Activated CD4-positive, alpha-beta memory T cell treated with anti-CD3 and anti-CD28 coated beads, Interleukin-2, amount 10 ng/mL, durations not matched to agents 7 days and 5 days (primary cell): Measurements from ENCODE around the gene LZIC. TPM values are rescaled to one million over a fixed set of nuclear protein-coding genes. Genes with fewer than 3 reads are reported as not detected.
"Not testable (repeated sequence)": the region's sequence is repeated elsewhere in the genome, so short reads cannot be mapped to it uniquely, and the experiment has no call there.

ENCODE experiments used
- CTCF ChIA-PET: fragments of 350-600 bp; sonication (Branson Sonifier 250); formaldehyde crosslinking; loops from one replicate; lab custom pipeline; 2021; ENCODE audit warnings: antibody characterized with exemption, inconsistent platforms; lab: Charles Lee
- POLR2A ChIA-PET: fragments of 350-600 bp; sonication (Branson Sonifier 250); formaldehyde crosslinking; loops from one replicate; lab custom pipeline; 2021; ENCODE audit warnings: antibody characterized with exemption; lab: Charles Lee
- DNase-seq: peaks from one replicate; pipeline ENCODE4 v3.0.0-alpha.2; 2020
- H3K27ac Mint-ChIP-seq: one replicate; pipeline ENCODE4 v1.8.0; 2021; ENCODE audit warnings: mild to moderate bottlenecking, mixed read lengths
- H3K27me3 Mint-ChIP-seq: one replicate; pipeline ENCODE4 v1.8.0; 2021; ENCODE audit warnings: mixed read lengths
- H3K36me3 Mint-ChIP-seq: one replicate; pipeline ENCODE4 v1.8.0; 2021; ENCODE audit warnings: low read depth, mixed read lengths
- H3K4me1 Mint-ChIP-seq: one replicate; pipeline ENCODE4 v1.8.0; 2021; ENCODE audit warnings: mixed read lengths
- H3K4me3 Mint-ChIP-seq: one replicate; pipeline ENCODE4 v1.8.0; 2021; ENCODE audit warnings: mild to moderate bottlenecking, mixed read lengths
- H3K9me3 Mint-ChIP-seq: one replicate; pipeline ENCODE4 v1.8.0; 2021; ENCODE audit warnings: mixed read lengths
- total RNA-seq, 2 experiments: library from RNA; stranded (reverse); gene quantifications; one replicate each; pipeline ENCODE4 v1.2.3, GENCODE V29; 2021

LZIC gene
- total RNA-seq, 2 experiments from 2014 or later: 25.2 to 26.5 TPM

DNA sequence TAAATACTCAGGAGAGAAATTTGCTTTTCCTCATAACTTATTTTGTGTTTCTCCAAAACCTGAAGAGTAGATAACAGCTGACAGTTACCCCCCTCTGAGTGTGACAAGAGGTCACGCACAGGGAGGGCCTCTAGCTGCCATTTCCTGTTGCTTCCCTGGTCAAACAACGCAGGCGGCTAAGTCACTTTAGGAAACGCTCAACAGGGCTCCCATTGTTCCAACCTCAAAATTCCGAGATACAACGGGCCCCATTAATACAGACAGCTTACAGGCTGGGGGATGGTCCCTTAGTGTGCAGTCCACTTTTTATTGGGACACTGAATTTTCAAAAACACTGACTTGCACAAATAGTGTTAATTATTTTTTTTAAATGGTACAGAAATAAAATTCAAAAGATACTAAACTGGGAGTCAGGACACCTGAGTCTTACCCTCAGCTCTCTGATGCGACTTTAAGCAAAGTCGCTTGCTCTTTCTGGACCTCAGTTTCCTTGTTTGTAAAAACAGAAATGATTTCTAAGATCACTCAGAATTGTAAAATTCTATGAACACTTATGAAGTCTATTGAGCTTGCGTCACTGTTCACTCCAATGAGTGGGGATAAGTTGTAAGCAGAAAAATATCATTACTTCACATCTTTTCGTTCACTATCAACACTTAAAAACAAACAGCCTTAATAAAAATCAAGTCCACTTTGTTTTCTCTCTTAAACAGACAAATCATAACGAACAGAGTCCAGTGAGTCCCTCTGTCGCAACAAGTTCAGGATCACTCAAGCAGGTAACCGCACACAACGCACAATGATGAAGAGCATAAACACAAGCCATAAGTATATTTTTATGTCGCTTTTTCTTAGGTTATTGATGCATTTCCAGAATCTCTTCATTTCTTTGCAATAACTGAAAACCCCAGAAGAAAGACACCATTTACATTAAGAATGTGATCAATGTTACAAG is 13.5 kb downstream of the LZIC start:
- H3K9me3 Mint-ChIP-seq: no peaks in the 10 kb centered on the region
- H3K36me3 Mint-ChIP-seq: peaks cover 12% of the 10 kb centered on the region
- no peaks in the 10 kb centered on the region for H3K4me1 Mint-ChIP-seq
- CTCF ChIA-PET: interaction anchor here (1.3 kb wide), 1 partner anchor 58 kb away, joined by 3 read pairs; no protein-coding TSS in a partner anchor
- H3K27ac Mint-ChIP-seq: no peak overlapping the region
- no peaks in the 10 kb centered on the region for H3K27me3 Mint-ChIP-seq
- no peak for DNase-seq
- POLR2A ChIA-PET: no interaction called here
- H3K4me3 Mint-ChIP-seq: no peak overlapping the region

GRCh38 chr1:9927259-9927658 is 15.9 kb downstream of the LZIC start:
- DNase-seq: no peak
- Mint-ChIP-seq H3K4me1 (no peaks in the 10 kb centered on the region), H3K27me3 (no peaks in the 10 kb centered on the region), H3K9me3 (no peaks in the 10 kb centered on the region), H3K4me3 (no peak overlapping the region), H3K36me3 (peaks cover 4% of the 10 kb centered on the region), H3K27ac (no peak overlapping the region)
- ChIA-PET POLR2A (interaction anchor here (1.0 kb wide), 1 partner anchor 472 kb away, joined by 3 read pairs; the partner anchor contains the start of gene PGD), CTCF (interaction anchor here (0.6 kb wide), 1 partner anchor 136 kb away, joined by 4 read pairs; no protein-coding TSS in a partner anchor)

GRCh38 chr1:9922342-9922741 is 20.8 kb downstream of the LZIC start:
- Mint-ChIP-seq H3K9me3 (no peaks in the 10 kb centered on the region), H3K27ac (no peak overlapping the region), H3K27me3 (no peaks in the 10 kb centered on the region), H3K4me1 (peaks cover 3% of the 10 kb centered on the region), H3K36me3 (peaks cover 4% of the 10 kb centered on the region), H3K4me3 (no peak overlapping the region)
- ChIA-PET POLR2A (interaction anchor here (1.1 kb wide), 1 partner anchor 21 kb away, joined by 3 read pairs; the partner anchor contains the start of genes LZIC and NMNAT1), CTCF (no interaction called here)
- no peak for DNase-seq

GRCh38 chr1:9920606-9921005 is 22.6 kb downstream of the LZIC start:
- ChIA-PET POLR2A (no interaction called here), CTCF (interaction anchor here (0.6 kb wide), 1 partner anchor 101 kb away, joined by 3 read pairs; no protein-coding TSS in a partner anchor)
- no peak overlapping the region for H3K27ac Mint-ChIP-seq
- H3K9me3 Mint-ChIP-seq: no peaks in the 10 kb centered on the region
- DNase-seq: no peak
- peaks cover 3% of the 10 kb centered on the region for H3K4me1 Mint-ChIP-seq
- no peak overlapping the region for H3K4me3 Mint-ChIP-seq
- H3K27me3 Mint-ChIP-seq: no peaks in the 10 kb centered on the region
- no peaks in the 10 kb centered on the region for H3K36me3 Mint-ChIP-seq

DNA sequence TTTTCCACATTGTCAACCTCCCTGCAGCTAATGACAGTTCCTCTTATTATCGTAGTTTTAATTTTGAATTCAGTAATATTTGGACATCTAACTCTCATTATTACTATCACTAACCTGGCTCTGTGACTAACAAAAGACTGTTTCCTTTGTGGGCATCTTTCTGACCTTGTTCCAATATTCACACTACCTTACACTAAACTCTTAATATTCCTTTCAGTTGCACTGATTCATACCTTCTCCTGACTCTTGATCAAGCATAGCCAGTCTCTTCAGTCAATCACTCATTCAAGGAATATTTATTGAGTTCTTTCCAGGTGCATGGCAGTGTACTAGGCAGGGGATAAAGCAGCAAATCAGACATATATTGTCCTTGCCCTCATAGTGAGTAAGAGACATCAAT is 25.3 kb downstream of the LZIC start:
- Mint-ChIP-seq H3K27me3 (no peaks in the 10 kb centered on the region), H3K36me3 (no peaks in the 10 kb centered on the region), H3K9me3 (no peaks in the 10 kb centered on the region), H3K27ac (no peak overlapping the region), H3K4me1 (peaks cover 3% of the 10 kb centered on the region), H3K4me3 (no peak overlapping the region)
- ChIA-PET CTCF (interaction anchor here (1.4 kb wide), 1 partner anchor 24 kb away, joined by 3 read pairs; no protein-coding TSS in a partner anchor), POLR2A (no interaction called here)
- no peak for DNase-seq

DNA sequence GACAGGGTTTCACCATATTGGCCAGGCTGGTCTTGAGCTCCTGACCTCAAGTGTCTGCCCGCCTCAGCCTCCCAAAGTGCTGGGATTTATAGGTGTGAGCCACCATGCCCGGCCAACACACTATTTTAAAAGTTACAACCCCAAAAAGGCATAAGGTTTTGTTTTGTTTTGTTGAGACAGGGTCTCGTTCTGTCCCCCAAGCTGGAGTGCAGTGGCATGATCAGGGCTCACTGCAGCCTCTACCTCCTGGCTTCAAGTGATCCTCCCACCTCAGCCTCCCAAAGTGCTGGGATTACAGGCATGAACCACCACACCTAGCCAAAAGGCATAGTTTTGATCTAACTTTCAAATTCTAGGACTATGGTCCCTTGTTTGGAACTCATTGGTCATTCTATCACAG is 25.7 kb downstream of the LZIC start:
- H3K27ac Mint-ChIP-seq, DNase-seq, H3K27me3 Mint-ChIP-seq, POLR2A ChIA-PET, H3K9me3 Mint-ChIP-seq, H3K36me3 Mint-ChIP-seq, H3K4me1 Mint-ChIP-seq, H3K4me3 Mint-ChIP-seq: not testable (repeated sequence)
- CTCF ChIA-PET: interaction anchor here (1.4 kb wide), 1 partner anchor 25 kb away, joined by 3 read pairs; no protein-coding TSS in a partner anchor

GRCh38 chr1:9916452-9916851 is 26.7 kb downstream of the LZIC start:
- no peaks in the 10 kb centered on the region for H3K9me3 Mint-ChIP-seq
- H3K27me3 Mint-ChIP-seq: no peaks in the 10 kb centered on the region
- peaks cover 11% of the 10 kb centered on the region for H3K4me1 Mint-ChIP-seq
- ChIA-PET CTCF (no interaction called here), POLR2A (no interaction called here)
- H3K36me3 Mint-ChIP-seq: no peaks in the 10 kb centered on the region
- H3K4me3 Mint-ChIP-seq: no peak overlapping the region
- DNase-seq: no peak
- H3K27ac Mint-ChIP-seq: no peak overlapping the region

DNA sequence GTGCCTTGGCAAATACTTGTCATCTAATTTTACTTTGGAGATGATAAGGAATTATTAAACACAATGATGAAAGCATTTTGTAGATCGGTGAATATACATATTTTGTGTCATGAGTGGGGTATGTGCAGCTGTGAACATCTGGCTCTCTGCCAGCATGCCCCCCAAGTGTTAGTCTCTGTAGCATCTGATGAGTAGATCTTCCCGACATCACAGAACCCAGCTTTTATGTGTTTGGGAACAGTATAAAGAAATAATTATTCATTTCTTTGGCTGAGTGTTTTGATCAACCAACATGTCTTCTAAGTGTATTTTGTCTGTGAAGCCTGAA is 28.6 kb downstream of the LZIC start:
- Mint-ChIP-seq H3K9me3 (no peaks in the 10 kb centered on the region), H3K4me3 (no peak overlapping the region)
- POLR2A ChIA-PET: interaction anchor here (1.3 to 1.4 kb wide), 2 partner anchors 27 to 29 kb away, joined by 3 read pairs; partner anchors contain the start of genes LZIC and NMNAT1

GRCh38 chr1:9912264-9912936 is 30.8 kb downstream of the LZIC start:
- peaks cover 3% of the 10 kb centered on the region for H3K27me3 Mint-ChIP-seq
- POLR2A ChIA-PET: interaction anchor here (1.0 kb wide), 1 partner anchor 31 kb away, joined by 3 read pairs; the partner anchor contains the start of genes LZIC and NMNAT1
- CTCF ChIA-PET: no interaction called here

More for the DNA sequence above, 28.6 kb downstream of the LZIC start:
- DNase-seq: no peak
- CTCF ChIA-PET: interaction anchor here (0.7 to 1.4 kb wide), 5 partner anchors 10 to 157 kb away, joined by 3 to 6 read pairs (median 3); no protein-coding TSS in a partner anchor
- H3K27ac Mint-ChIP-seq: no peak overlapping the region
- no peaks in the 10 kb centered on the region for H3K36me3 Mint-ChIP-seq
- no peaks in the 10 kb centered on the region for H3K27me3 Mint-ChIP-seq
- peaks cover 18% of the 10 kb centered on the region for H3K4me1 Mint-ChIP-seq

DNA sequence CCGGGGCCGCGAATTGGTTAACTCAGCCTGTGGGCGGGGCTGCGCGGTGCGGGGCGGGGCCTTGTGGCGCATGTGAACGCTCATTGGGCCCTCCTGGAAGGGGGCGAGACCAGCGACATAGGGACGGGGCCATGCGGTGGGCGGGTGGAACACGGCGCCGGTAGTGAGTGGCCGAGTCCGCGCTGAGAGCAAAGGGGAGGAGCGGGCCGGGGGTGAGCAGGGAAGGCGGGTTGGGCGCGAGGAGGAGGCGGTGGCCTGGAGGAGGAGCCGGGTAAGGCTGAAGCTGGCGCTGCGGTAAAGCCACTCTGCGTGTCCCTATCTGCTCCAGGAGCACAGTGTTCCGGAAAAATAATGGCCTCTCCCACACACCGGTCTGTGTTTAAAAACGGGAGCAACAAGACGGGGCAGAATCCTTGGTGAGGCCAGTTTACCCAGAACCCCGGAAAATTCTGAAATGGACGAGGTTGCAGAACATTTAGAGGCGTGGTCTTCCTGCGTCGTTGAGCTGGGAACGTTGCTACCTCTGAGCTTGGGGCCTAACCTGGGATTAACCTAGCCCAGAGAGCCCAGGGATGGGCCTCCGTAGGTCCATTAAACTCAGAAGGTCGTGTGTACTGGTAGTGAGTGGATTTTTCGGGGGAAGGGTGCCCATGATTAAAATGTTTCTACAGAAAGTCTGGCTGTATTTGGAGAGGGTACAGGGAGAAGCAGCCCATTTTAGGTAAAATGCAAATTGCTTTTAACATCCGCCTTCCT is 32.6 kb downstream of the LZIC start:
- Mint-ChIP-seq H3K36me3 (no peaks in the 10 kb centered on the region), H3K4me1 (peaks cover 37% of the 10 kb centered on the region), H3K27me3 (peaks cover 3% of the 10 kb centered on the region), H3K4me3 (peak overlapping the region; percentile 87), H3K27ac (peak overlapping the region; percentile 96), H3K9me3 (no peaks in the 10 kb centered on the region)
- POLR2A ChIA-PET: interaction anchor here (0.9 to 1.2 kb wide), 3 partner anchors 17 to 259 kb away, joined by 3 to 8 read pairs (median 3); partner anchors contain the start of genes LZIC, NMNAT1 and PIK3CD
- CTCF ChIA-PET: interaction anchor here (0.8 to 1.2 kb wide), 2 partner anchors 33 to 126 kb away, joined by 7 to 8 read pairs; partner anchors contain the start of genes LZIC and NMNAT1
- DNase-seq: peak; percentile 100

More at GRCh38 chr1:9912264-9912936, 30.8 kb downstream of the LZIC start:
- no peaks in the 10 kb centered on the region for H3K9me3 Mint-ChIP-seq
- H3K4me3 Mint-ChIP-seq: peak overlapping the region; percentile 5
- no peak overlapping the region for H3K27ac Mint-ChIP-seq
- H3K36me3 Mint-ChIP-seq: no peaks in the 10 kb centered on the region
- no peak for DNase-seq
- H3K4me1 Mint-ChIP-seq: peaks cover 32% of the 10 kb centered on the region

- ChIA-PET POLR2A (interaction anchor here (0.9 to 1.2 kb wide), 2 partner anchors 17 to 33 kb away, joined by 3 to 8 read pairs; partner anchors contain the start of genes LZIC and NMNAT1), CTCF (interaction anchor here (1.2 kb wide), 1 partner anchor 33 kb away, joined by 8 read pairs; the partner anchor contains the start of genes LZIC and NMNAT1)
- Mint-ChIP-seq H3K4me1 (peaks cover 41% of the 10 kb centered on the region), H3K9me3 (no peaks in the 10 kb centered on the region), H3K27me3 (peaks cover 3% of the 10 kb centered on the region), H3K4me3 (peak within 1 kb of the TSS; percentile 87), H3K36me3 (no peaks in the 10 kb centered on the region), H3K27ac (peak within 1 kb of the TSS; percentile 96)
- DNase-seq: no peak
These were observed 33.1 kb downstream of the LZIC start, which contains the start of gene CTNNBIP1 for GRCh38 chr1:9910076-9910422. Gene CTNNBIP1, minus strand, starts transcription at chr1:9910269. Its CDS starts 38,205 bp downstream, at chr1:9872064.
